ENCODE results near the gene METTL14.

Gene METTL14

DNA sequence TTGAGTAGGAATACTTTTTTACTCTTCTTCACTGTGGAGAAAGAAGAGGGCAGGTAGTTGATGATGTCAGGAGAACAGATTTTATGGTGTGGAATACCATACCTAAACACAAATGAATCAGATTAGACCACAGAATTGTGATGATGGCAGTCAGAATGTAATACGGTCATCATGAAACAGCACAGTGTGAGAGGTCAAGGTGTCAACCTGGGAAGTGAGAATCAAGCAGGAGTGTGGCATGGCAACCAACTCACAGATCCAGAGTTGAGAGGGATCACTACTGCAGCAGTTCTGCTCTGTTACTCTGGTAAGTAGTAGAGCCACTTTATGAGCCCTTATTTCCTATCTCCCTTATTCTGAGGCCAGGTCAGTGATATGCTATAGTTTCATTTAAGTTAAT, 27.7 kb downstream of the METTL14 start:
- no peak for DNase-seq
- H2AFZ ChIP-seq (ENCODE audit: low read length): no peak overlapping the region
- no peaks in the 10 kb centered on the region for H3K36me3 ChIP-seq (replicated peaks; ENCODE audit: insufficient read depth, low read length)
- no peaks in the 10 kb centered on the region for H3K9me2 ChIP-seq (replicated peaks; ENCODE audit: insufficient read depth, low read length)
- no peaks in the 10 kb centered on the region for H3K4me1 ChIP-seq (ENCODE audit: low read length)
- no peaks in the 10 kb centered on the region for H3K27me3 ChIP-seq (replicated peaks; ENCODE audit: insufficient read depth, low read length)
- H3K4me2 ChIP-seq (ENCODE audit: low read depth, low read length): no peak overlapping the region
- H3F3A ChIP-seq (ENCODE audit: insufficient read depth, low read length): no peaks in the 10 kb centered on the region
- no peak overlapping the region for H3K9ac ChIP-seq (ENCODE audit: low read length)
- H3K9me3 ChIP-seq (replicated peaks; ENCODE audit: insufficient read depth, low read length): no peaks in the 10 kb centered on the region
- no peak overlapping the region for H3K4me3 ChIP-seq (ENCODE audit: low read length)
- H3K79me2 ChIP-seq (ENCODE audit: low read length): no peaks in the 10 kb centered on the region
- H3K27ac ChIP-seq (ENCODE audit: low read length): no peak overlapping the region
- TF ChIP-seq EZH2 (optimal IDR thresholded peaks at IDR 0.05; ENCODE audit: low read depth, low read length): no peak
- no peak for TF ChIP-seq EZH2phosphoT487 (IDR thresholded peaks at IDR 0.05; ENCODE audit: low read length)
- TF ChIP-seq, protein P1, sequence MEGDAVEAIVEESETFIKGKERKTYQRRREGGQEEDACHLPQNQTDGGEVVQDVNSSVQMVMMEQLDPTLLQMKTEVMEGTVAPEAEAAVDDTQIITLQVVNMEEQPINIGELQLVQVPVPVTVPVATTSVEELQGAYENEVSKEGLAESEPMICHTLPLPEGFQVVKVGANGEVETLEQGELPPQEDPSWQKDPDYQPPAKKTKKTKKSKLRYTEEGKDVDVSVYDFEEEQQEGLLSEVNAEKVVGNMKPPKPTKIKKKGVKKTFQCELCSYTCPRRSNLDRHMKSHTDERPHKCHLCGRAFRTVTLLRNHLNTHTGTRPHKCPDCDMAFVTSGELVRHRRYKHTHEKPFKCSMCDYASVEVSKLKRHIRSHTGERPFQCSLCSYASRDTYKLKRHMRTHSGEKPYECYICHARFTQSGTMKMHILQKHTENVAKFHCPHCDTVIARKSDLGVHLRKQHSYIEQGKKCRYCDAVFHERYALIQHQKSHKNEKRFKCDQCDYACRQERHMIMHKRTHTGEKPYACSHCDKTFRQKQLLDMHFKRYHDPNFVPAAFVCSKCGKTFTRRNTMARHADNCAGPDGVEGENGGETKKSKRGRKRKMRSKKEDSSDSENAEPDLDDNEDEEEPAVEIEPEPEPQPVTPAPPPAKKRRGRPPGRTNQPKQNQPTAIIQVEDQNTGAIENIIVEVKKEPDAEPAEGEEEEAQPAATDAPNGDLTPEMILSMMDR (IDR thresholded peaks at IDR 0.05; ENCODE audit: low read length): no peak
- no peaks in the 10 kb centered on the region for H4K20me1 ChIP-seq (ENCODE audit: insufficient read depth, low read length)

DNA sequence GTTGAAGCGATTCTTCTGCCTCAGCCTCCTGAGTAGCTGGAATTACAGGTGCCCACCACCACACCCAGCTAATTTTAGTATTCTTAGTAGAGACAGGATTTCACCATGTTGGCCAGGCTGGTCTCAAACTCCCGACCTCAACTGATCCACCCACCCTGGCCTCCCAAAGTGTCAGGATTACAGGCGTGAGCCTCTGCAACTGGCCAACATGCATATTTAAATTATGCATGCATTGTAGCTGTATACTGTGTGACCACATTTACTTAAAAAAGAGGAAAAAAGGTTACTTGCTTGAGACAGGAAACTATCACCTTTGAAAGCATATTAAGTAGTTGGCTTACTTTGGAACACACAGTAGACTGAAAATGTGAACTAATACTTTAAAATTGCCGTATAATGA, 29.5 kb downstream of the METTL14 start:
- no peaks in the 10 kb centered on the region for H3K4me1 ChIP-seq (ENCODE audit: low read length)
- H3K79me2 ChIP-seq (ENCODE audit: low read length): no peaks in the 10 kb centered on the region
- no peak for DNase-seq
- H3F3A ChIP-seq (ENCODE audit: insufficient read depth, low read length): peaks cover 6% of the 10 kb centered on the region; the same call in 1 of the 2 replicates
- TF ChIP-seq, protein P1 (IDR thresholded peaks at IDR 0.05; ENCODE audit: low read length): no peak
- TF ChIP-seq EZH2 (optimal IDR thresholded peaks at IDR 0.05; ENCODE audit: low read depth, low read length) (no peak), EZH2phosphoT487 (IDR thresholded peaks at IDR 0.05; ENCODE audit: low read length) (no peak)
- no peaks in the 10 kb centered on the region for H4K20me1 ChIP-seq (ENCODE audit: insufficient read depth, low read length)
- no peak overlapping the region for H3K27ac ChIP-seq (ENCODE audit: low read length)
- H3K9ac ChIP-seq (ENCODE audit: low read length): no peak overlapping the region
- H3K27me3 ChIP-seq (replicated peaks; ENCODE audit: insufficient read depth, low read length): no peaks in the 10 kb centered on the region
- H3K9me2 ChIP-seq (replicated peaks; ENCODE audit: insufficient read depth, low read length): no peaks in the 10 kb centered on the region
- H3K9me3 ChIP-seq (replicated peaks; ENCODE audit: insufficient read depth, low read length): no peaks in the 10 kb centered on the region
- H2AFZ ChIP-seq (ENCODE audit: low read length): no peak overlapping the region
- no peaks in the 10 kb centered on the region for H3K36me3 ChIP-seq (replicated peaks; ENCODE audit: insufficient read depth, low read length)
- no peak overlapping the region for H3K4me2 ChIP-seq (ENCODE audit: low read depth, low read length)
- no peak overlapping the region for H3K4me3 ChIP-seq (ENCODE audit: low read length)

DNA sequence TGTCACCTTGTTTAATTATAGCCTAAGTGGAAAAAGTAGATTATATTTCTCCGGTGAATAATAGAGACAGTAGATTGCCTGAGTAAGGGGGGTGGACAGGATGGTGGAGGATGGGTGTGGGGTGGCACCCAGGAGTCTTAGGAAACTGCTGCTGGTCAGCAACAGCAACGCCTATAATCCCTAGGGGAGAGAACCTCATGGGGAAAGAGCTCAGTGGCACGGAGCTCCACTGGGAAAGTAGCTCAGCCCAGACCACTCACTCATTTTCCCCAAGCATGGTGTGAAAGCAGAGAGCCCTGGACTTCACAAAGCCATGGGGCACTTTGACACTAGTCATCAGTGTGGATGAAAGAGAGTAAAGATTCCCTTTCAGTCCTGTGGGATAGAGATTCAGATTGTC, 31.1 kb downstream of the METTL14 start:
- Histone ChIP-seq H3K4me1 (ENCODE audit: low read length) (no peaks in the 10 kb centered on the region), H3K79me2 (ENCODE audit: low read length) (no peaks in the 10 kb centered on the region), H4K20me1 (ENCODE audit: insufficient read depth, low read length) (no peaks in the 10 kb centered on the region), H3K4me2 (ENCODE audit: low read depth, low read length) (no peak overlapping the region), H3F3A (ENCODE audit: insufficient read depth, low read length) (peaks cover 6% of the 10 kb centered on the region; the same call in 1 of the 2 replicates), H3K9me3 (replicated peaks; ENCODE audit: insufficient read depth, low read length) (no peaks in the 10 kb centered on the region), H3K36me3 (replicated peaks; ENCODE audit: insufficient read depth, low read length) (no peaks in the 10 kb centered on the region; the same call in 1 of the 2 replicates), H3K9ac (ENCODE audit: low read length) (no peak overlapping the region), H3K27me3 (replicated peaks; ENCODE audit: insufficient read depth, low read length) (no peaks in the 10 kb centered on the region), H2AFZ (ENCODE audit: low read length) (no peak overlapping the region), H3K27ac (ENCODE audit: low read length) (no peak overlapping the region), H3K9me2 (replicated peaks; ENCODE audit: insufficient read depth, low read length) (no peaks in the 10 kb centered on the region), H3K4me3 (ENCODE audit: low read length) (no peak overlapping the region)
- DNase-seq: no peak
- TF ChIP-seq EZH2phosphoT487 (IDR thresholded peaks at IDR 0.05; ENCODE audit: low read length) (no peak), EZH2 (optimal IDR thresholded peaks at IDR 0.05; ENCODE audit: low read depth, low read length) (no peak)
- TF ChIP-seq, protein P1 (IDR thresholded peaks at IDR 0.05; ENCODE audit: low read length): no peak

All from MM.1S (cell line).